GM18520 (cell line): ENCODE data around the gene MDK.

Experiments
- ATAC-seq: cut with Tn5 transposase; IDR thresholded peaks from one replicate; pipeline ENCODE4 v1.9.1; 2021; ENCODE audit not compliant: unreplicated experiment

MDK gene

GRCh38 chr11:46397526-46397925 lies 16.1 kb downstream of the MDK start:
- ATAC-seq = no peak

- no peak for ATAC-seq
Observed at GRCh38 chr11:46402957-46403902, 21.8 kb downstream of the MDK start.

DNA sequence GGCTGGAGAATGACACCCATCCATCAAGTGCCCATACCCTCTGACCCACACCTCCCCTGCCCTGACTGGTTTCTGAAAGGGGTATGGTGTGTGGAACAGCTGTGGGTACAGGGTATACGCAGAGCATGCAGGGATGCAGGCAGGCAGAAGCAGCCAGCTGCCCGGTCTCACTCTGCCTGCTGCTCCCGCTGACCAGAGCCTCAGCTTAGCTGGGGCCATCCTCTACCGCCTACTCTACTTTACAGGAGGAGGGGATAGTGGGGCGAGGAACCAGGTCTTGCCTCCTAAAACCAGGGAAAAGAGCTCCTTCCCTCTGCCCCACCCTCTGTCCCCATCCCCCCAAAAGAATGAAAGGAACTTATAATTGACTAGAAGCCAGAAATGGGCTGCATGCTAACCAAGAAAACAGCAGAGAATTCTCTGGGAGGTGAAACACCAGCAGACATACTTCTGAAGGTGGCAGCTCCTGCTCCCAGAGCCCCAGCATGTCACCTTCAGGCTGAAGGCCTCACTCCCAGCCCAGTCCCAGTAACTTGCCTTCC lies 23.1 kb downstream of the MDK start:
- ATAC-seq = no peak

DNA sequence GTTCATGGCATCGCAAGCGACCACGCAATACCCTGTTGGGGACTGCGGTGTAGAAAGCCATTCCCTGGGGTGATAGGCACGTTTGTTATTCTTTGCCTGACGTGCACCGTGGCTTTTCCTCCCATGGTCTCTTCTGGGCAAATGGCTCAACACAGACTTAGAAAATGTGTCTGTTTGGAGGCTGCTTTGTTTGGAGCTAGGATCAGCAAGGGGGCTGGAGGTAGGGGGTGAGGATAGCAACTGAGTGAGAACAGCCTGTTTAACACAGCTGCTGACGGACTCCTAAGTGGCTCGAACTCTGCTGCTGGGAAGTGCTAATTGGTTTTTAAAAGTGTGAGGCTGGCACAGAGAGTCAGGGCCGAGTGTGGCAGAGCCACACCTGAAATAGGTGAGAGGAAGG lies 26.2 kb downstream of the MDK start:
- ATAC-seq = no peak

DNA sequence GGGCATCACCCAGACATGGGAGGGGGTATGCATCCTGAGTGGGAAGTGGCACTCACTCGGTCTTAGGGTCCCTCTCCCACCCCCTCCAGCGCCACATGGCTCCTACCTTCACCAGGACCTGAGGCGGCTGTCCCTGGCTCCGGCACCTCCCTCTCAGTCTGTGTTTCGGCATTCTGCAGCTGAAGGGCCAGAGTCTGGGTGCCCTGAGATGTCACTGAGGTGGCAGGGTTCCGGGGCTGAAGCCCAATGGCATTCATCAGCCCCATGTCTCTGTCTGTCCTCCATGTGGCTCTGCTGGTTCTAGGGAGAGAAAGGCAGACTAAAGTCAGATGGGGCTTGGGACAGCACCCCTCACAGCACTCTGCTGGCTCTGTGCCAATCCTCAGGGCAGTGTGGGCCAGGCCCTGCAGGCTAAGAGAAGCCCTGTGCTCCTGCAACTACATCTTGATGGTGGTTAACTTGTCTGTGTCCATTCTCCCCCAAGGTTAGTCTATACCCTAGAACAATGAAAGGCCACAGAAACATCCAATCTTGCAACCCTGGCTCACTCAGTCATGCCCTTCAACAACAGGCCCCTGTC lies 27.0 kb downstream of the MDK start:
- no peak for ATAC-seq

DNA sequence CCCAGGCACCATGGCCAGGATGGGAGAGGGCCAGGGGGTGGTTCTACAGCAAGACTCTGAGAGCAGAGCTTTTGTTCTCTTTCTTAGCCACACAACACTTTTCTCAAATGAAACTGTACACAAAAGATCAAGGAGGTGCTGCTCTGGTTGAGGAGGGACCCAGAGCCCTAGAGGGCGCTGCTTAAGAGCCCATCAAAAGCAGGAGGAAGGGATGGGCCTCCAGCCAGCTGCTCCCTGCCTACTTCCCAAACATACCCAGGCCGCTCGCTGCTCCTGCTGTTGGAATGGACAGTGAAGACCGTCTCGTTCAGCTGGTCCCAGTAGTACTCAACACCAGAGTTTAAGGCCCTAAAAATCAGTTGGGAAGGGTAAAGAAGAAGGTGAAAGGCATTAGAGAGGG lies 28.6 kb downstream of the MDK start:
- no peak for ATAC-seq

DNA sequence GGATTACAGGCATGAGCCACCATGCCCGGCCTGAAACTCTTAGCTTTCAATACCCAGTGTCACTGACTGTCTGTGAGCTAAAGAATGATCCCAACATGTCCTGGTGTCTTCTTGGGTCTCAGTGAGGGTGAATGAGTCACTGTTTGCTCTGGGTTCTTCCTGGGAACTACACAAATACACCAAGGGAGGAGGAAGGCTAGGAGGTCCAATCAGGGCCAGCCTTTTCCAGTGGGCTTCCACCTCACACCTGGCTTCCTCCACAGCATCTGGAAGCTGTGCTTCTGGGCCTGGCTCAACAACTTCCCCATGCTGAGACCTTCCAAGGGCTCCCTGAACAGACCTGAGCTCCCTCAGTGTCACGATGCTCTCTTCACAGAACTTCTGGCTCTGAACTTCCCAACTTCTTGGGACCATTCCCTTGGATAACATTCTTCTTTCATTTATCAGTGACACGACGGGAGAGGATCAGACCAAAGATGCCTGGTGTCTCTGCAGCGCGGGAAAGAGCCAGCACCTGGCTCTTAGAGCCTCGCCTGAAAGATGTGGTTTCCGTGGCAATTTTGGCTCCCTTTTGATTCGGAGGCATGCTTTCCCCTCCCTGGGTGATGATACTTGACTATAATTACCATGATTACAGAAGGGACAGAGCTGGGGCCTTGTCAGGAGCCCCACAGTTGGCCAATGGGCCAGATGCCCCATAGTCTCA lies 32.4 kb downstream of the MDK start:
- ATAC-seq = no peak

- no peak for ATAC-seq
Observed at GRCh38 chr11:46414466-46414796, 33.0 kb downstream of the MDK start.

DNA sequence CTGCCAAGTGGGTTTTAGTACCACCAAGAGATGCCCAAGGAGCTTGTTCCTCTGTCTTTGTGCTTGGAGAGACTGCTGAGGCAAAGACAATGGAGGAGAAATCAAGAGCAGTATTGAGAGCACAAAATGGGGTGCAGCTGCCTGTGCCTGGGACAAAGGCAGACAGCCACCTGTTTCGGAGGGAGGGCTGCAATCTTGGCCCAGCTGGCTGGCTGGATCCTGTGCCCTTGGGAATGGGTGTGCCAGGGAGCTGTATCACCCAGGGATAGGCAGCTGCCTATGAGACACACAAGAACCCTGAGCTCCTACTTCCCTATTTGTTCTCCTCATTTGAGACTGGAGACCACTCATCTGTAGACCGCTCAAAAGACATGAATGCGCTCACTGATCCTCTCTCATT lies 33.4 kb downstream of the MDK start:
- ATAC-seq = no peak

GRCh38 chr11:46417711-46418110 lies 36.2 kb downstream of the MDK start:
- no peak for ATAC-seq

DNA sequence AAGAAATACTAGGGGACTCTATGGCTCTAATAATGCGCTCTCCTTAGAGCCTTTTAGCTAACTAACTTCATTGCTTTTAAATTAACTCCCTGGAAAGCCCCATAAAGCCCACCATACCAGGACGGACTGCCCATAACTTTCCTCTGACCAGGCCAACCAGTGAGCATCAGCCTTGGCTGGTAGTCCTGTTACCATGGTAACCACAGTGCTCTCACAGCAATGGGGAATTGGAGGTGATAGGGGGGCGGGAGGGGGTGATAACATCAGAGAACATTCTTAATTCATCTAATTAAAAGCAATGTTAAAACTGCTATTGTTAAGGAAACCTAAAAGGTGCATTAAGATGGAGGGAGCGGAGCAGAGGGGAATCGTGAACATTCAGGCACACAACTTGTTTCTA lies 37.3 kb downstream of the MDK start:
- ATAC-seq = no peak

DNA sequence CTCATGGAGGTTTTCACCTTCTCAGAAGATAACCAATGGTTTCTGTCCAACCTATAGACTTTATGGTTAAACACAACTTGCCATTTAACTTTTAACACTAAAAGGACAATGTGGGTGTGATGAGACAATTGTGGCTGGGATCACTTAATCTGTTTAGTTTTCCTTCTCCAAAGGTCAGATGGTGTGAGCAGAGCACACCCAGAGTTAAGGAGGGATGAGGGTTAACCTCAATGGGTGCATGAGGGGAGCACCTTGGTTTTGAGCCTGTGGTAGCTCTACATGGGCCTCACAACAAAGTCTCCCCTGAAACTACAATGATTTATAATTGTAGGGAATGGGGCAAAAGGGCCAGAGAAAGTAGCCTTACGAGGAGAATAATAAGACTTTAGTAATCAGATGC lies 39.0 kb downstream of the MDK start:
- no peak for ATAC-seq

GRCh38 chr11:46421257-46421880 lies 39.9 kb downstream of the MDK start:
- ATAC-seq = no peak

- ATAC-seq = no peak
Observed at GRCh38 chr11:46422588-46422987, 41.1 kb downstream of the MDK start.

- ATAC-seq = no peak
Observed at GRCh38 chr11:46426233-46426991, 44.9 kb downstream of the MDK start.

DNA sequence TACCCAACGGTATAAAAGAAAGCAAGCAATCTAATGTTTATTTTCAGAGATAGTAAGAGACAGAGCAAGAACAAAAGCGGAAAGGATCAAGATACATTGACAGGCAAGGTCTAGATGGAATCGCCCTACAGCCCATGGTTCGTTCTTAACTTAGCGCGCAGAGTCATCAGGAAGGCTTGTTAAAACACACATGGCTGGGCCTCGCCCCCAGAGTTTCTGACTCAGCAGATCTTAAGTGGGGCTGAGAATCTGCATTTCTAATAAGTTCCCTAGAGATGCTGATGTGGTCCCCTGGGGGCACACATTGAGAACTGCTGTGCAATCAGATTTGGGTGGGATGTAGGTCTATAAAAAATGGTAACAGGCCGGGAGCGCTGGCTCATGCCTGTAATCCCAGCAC lies 45.9 kb downstream of the MDK start:
- no peak for ATAC-seq

DNA sequence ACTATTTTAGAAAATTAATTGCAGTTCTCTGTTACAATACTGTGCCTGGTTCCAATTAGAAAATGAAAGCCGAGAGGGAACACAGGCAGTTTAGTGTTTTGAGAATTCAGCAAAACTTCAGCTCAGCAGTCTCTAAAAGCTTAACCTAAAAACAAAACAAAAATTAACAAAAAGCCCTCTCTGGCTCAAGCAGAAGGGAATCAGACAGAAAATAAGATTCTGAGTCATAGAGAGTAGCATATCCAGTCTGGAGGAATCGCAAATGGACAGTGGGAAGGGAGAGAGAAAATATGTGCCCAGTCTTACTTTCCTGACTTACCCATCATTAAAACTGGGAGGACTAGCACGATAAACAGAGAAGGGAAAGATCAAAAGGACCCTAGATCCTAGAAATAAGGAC lies 48.2 kb downstream of the MDK start:
- ATAC-seq = no peak

- no peak for ATAC-seq
Observed at GRCh38 chr11:46431211-46431610, 49.7 kb downstream of the MDK start.
